ENCODE results near the gene COMT. TPM values are rescaled to one million over a fixed set of nuclear protein-coding genes. Genes with fewer than 3 reads are reported as not detected.

The COMT gene
- total and polyA plus RNA-seq, 10 donors, result 63.5 to 216 (median 99.3) TPM

DNA sequence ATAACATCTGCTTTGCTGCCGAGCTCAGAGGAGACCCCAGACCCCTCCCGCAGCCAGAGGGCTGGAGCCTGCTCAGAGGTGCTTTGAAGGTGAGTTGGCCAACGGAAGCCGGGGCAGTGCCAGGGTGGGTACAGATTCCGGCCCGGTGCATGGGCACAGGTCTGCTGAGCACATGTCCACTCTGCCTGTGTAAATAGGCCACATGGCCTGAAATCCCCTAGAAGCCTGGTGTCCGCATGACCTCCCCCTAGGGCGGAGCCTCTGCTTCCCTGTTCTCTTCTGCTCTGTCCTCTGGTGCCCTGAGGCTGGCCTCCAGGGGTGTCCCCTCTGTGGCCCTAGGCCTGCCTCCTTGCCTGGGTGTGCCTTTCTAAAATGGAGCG is 19.6 kb downstream of the COMT start:
- no peaks in the 10 kb centered on the region for H3K9me3 ChIP-seq
- TF ChIP-seq, protein P1, sequence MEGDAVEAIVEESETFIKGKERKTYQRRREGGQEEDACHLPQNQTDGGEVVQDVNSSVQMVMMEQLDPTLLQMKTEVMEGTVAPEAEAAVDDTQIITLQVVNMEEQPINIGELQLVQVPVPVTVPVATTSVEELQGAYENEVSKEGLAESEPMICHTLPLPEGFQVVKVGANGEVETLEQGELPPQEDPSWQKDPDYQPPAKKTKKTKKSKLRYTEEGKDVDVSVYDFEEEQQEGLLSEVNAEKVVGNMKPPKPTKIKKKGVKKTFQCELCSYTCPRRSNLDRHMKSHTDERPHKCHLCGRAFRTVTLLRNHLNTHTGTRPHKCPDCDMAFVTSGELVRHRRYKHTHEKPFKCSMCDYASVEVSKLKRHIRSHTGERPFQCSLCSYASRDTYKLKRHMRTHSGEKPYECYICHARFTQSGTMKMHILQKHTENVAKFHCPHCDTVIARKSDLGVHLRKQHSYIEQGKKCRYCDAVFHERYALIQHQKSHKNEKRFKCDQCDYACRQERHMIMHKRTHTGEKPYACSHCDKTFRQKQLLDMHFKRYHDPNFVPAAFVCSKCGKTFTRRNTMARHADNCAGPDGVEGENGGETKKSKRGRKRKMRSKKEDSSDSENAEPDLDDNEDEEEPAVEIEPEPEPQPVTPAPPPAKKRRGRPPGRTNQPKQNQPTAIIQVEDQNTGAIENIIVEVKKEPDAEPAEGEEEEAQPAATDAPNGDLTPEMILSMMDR (IDR thresholded peaks at IDR 0.05 in 8 of 11, conservative IDR thresholded peaks at IDR 0.05 in 3 of 11), result no peak
- TF ChIP-seq POLR2A (IDR thresholded peaks at IDR 0.05) (no peak), POLR2AphosphoS5 (IDR thresholded peaks at IDR 0.05) (no peak)
- H3K27ac ChIP-seq, result no peak overlapping the region
- WGBS, 5 donors, result 82 to 93% (median 91%) methylated on average over 7 to 9 of the region's 9 CpGs
- DNase-seq, result no peak
- H3K4me3 ChIP-seq, result no peak overlapping the region
- H3K4me1 ChIP-seq, result peaks cover 2 to 58% (median 17%) of the 10 kb centered on the region in 6 donors
- H3K27me3 ChIP-seq (replicated peaks in 1 of 7), result no peaks in the 10 kb centered on the region
- H3K36me3 ChIP-seq, result peaks cover 0 to 52% (median 16%) of the 10 kb centered on the region in 6 donors
- intact Hi-C loops (cut with DNase I; ENCODE audit: low total_unique reads), result no loop called here

DNA sequence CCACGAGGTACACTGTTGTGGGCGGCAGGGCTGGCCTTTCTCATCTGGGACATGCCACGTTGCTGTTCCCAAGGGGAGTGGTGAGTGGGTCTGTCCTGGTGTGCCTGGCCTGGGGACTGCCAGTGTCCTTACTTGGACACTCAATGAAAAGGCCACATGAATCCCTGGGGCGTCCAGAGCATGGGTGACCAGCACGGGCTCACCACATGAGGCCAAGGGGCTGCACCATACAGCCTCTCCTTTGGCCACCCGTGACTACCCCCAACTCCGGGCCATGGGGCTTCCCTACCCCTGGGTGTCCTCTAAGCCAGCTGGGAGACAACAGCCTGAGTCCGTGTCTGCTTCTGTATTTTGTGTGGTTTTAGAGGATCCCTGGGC is 20.3 kb downstream of the COMT start:
- Histone ChIP-seq H3K27ac (no peak overlapping the region), H3K36me3 (peaks cover 0 to 58% (median 19%) of the 10 kb centered on the region in 6 donors), H3K4me3 (no peak overlapping the region), H3K4me1 (peaks cover 2 to 56% (median 17%) of the 10 kb centered on the region in 6 donors), H3K9me3 (no peaks in the 10 kb centered on the region), H3K27me3 (replicated peaks in 1 of 7) (no peaks in the 10 kb centered on the region)
- intact Hi-C loops (cut with DNase I; ENCODE audit: low total_unique reads), result no loop called here
- 75 to 100% (median 84%) methylated on average over 2 to 8 of the region's 8 CpGs for WGBS, 5 donors
- TF ChIP-seq POLR2A (IDR thresholded peaks at IDR 0.05) (no peak), POLR2AphosphoS5 (IDR thresholded peaks at IDR 0.05) (no peak)
- TF ChIP-seq, protein P1 (IDR thresholded peaks at IDR 0.05 in 8 of 11, conservative IDR thresholded peaks at IDR 0.05 in 3 of 11), result no peak
- peak; percentile 71 for DNase-seq

DNA sequence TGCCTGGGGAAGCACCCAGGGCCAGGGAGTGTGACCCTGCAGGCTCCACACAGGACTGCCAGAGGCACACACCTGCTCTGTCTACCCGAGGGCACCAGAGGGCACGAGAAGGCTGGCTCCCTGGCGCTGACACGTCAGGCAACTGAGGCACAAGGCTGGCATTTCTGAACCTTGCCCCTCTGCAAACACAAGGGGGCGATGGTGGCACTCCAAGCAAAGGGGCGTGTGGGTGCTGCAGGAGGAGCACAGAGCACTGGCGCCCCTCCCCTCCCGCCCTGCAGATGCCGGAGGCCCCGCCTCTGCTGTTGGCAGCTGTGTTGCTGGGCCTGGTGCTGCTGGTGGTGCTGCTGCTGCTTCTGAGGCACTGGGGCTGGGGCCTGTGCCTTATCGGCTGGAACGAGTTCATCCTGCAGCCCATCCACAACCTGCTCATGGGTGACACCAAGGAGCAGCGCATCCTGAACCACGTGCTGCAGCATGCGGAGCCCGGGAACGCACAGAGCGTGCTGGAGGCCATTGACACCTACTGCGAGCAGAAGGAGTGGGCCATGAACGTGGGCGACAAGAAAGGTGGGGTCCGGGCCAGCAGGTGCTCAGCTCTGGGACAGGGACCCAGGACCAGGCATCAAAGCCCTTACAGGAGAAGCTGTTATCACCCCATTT is 20.8 kb downstream of the COMT start:
- H3K9me3 ChIP-seq, result no peaks in the 10 kb centered on the region
- H3K27ac ChIP-seq, result no peak overlapping the region
- TF ChIP-seq, protein P1 (IDR thresholded peaks at IDR 0.05 in 8 of 11, conservative IDR thresholded peaks at IDR 0.05 in 3 of 11), result peak in 10 of 11 experiments; percentile 12 to 68 (median 42)
- peak in 2 of 3 donors; percentile 50 to 60 for TF ChIP-seq POLR2AphosphoS5 (IDR thresholded peaks at IDR 0.05)
- TF ChIP-seq POLR2A (IDR thresholded peaks at IDR 0.05), result no peak
- intact Hi-C loops (cut with DNase I; ENCODE audit: low total_unique reads), result no loop called here
- peaks cover 2 to 61% (median 17%) of the 10 kb centered on the region in 6 donors for H3K4me1 ChIP-seq
- H3K4me3 ChIP-seq, result no peak overlapping the region
- DNase-seq, result peak; percentile 80
- no peaks in the 10 kb centered on the region for H3K27me3 ChIP-seq (replicated peaks in 1 of 7)
- peaks cover 0 to 64% (median 23%) of the 10 kb centered on the region in 6 donors for H3K36me3 ChIP-seq
- WGBS, 5 donors, result 66 to 87% (median 78%) methylated on average over 12 to 22 of the region's 22 CpGs

DNA sequence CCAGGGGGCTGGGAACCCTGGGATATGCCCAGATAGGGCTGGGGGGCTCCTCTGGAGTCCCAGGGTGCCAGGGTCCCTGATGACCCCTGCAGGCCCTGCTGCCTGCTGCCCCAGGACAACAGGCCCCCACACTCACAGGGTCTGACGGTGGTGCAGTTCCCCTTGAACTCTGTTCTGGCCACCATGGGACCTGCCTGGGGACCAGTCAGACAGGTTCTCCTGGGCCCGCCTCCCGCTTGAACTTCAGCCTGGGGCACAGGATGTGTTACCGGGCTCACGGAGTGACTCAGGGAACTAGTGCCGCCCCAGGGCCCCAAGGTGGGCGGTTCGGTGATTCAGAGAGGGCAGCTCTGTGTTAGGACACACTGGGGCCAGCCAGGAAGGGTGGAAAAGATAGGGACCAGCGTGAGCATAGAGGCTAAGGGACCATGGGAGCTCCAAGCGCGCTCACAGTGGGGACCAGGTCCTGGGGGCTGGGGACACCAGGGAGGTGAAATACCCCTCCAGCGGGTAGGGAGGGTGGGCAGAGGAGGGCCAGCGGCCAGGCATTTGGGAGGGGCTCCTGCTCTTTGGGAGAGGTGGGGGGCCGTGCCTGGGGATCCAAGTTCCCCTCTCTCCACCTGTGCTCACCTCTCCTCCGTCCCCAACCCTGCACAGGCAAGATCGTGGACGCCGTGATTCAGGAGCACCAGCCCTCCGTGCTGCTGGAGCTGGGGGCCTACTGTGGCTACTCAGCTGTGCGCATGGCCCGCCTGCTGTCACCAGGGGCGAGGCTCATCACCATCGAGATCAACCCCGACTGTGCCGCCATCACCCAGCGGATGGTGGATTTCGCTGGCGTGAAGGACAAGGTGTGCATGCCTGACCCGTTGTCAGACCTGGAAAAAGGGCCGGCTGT is 21.6 kb downstream of the COMT start:
- H3K4me3 ChIP-seq, result no peak overlapping the region
- peaks cover 0 to 71% (median 27%) of the 10 kb centered on the region in 6 donors for H3K36me3 ChIP-seq

More for the DNA sequence above, 21.6 kb downstream of the COMT start:
- TF ChIP-seq POLR2AphosphoS5 (IDR thresholded peaks at IDR 0.05) (peak in 2 of 3 donors; percentile 13 to 49), POLR2A (IDR thresholded peaks at IDR 0.05) (no peak)
- Histone ChIP-seq H3K9me3 (no peaks in the 10 kb centered on the region), H3K4me1 (peaks cover 2 to 64% (median 17%) of the 10 kb centered on the region in 6 donors), H3K27ac (no peak overlapping the region), H3K27me3 (replicated peaks in 1 of 7) (no peaks in the 10 kb centered on the region)
- intact Hi-C loops (cut with DNase I; ENCODE audit: low total_unique reads), result no loop called here
- WGBS, 5 donors, result 85 to 91% (median 89%) methylated on average over 23 to 30 of the region's 30 CpGs
- peak; percentile 70 for DNase-seq
